GM21786 (cell line): ENCODE results near the gene ZNF557.
"Not testable (repeated sequence)": the region's sequence is repeated elsewhere in the genome, so short reads cannot be mapped to it uniquely, and the experiment has no call there.

Experiments
- ATAC-seq: cut with Tn5 transposase; IDR thresholded peaks from one replicate; pipeline ENCODE4 v1.9.1; 2021; ENCODE audit not compliant: unreplicated experiment

The ZNF557 gene

GRCh38 chr19:7069042-7069903, at the start of gene ZNF557:
Gene ZNF557 (plus strand): TSS chr19:7069703. CDS start chr19:7075075, 5,372 bp downstream.
- ATAC-seq = peak; percentile 92

DNA sequence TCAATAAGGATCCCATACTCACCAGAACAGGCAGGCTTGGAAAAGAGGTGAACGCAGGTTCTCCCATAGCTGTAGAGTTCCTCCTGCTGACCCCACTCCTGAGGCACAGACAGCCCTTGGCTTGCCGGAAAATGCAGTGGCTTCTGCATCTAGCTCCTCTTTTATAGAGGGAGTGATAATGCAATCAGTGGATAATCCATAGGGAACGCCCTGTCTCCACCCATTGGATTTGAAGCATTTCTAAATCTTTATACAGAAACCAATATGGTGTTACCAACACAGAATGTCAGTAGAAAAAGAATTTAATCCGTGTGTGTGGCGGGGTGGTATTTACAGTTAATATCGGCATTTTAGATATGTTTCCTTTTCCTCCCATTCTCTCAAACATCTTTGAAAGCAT, 48.2 kb upstream of the ZNF557 start, which contains the start of gene MBD3L2B:
Gene MBD3L2B (minus strand): TSS at position 101 of the 400 bp plus-strand sequence. CDS start 34 bp downstream, at position 67.
- ATAC-seq = not testable (repeated sequence)

DNA sequence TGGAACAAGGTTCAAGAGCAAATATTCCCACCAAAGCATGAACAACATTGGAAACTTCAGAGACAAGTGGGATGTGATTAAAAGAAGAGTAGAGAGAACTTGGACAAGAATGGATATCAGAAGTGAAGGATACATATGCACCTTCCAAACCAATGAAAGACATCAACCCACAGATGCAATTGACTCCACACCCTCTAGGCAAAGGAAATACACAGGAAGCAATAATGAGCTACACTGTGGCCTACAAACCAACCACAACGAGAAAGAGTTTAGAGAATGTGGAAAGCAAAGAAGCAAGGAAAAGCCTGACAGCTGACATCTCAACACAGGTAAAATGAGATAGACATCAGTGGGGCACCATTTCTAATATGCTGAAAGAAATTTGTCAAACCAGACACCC, 40.7 kb upstream of the ZNF557 start:
- not testable (repeated sequence) for ATAC-seq

- not testable (repeated sequence) for ATAC-seq
These were observed 39.2 kb upstream of the ZNF557 start, which contains the start of gene MBD3L5 for GRCh38 chr19:7030278-7030677. Gene MBD3L5 (plus strand): TSS chr19:7030578. CDS start chr19:7030612, 34 bp downstream.

DNA sequence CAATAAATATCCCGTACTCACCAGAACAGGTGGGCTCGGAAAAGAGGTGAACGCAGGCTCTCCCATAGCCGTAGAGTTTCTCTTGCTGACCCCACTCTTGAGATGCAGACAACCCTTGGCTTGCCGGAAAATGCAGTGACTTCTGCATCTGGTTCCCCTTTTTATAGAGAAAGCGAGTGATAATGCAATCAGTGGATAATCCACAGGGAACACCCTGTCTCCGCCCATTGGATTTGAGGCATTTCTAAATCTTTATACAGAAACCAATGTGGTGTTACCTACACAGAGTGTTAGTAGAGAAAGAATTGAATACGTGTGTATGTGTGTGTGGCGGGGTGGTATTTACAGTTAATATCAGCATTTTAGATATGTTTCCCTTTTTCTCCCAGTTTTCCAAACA, 29.4 kb upstream of the ZNF557 start, which contains the start of gene MBD3L4:
Gene MBD3L4 (minus strand): TSS at position 101 of the 400 bp plus-strand sequence. CDS start 35 bp downstream, at position 66.
- ATAC-seq = not testable (repeated sequence)

GRCh38 chr19:7041563-7041962, 27.9 kb upstream of the ZNF557 start:
- ATAC-seq = not testable (repeated sequence)

GRCh38 chr19:7049021-7049420, 20.5 kb upstream of the ZNF557 start, which contains the start of gene MBD3L2:
Gene MBD3L2 (plus strand): TSS chr19:7049321. CDS start chr19:7049374, 53 bp downstream.
- not testable (repeated sequence) for ATAC-seq

- not testable (repeated sequence) for ATAC-seq
These were observed 18.1 kb upstream of the ZNF557 start for GRCh38 chr19:7051421-7051820.

DNA sequence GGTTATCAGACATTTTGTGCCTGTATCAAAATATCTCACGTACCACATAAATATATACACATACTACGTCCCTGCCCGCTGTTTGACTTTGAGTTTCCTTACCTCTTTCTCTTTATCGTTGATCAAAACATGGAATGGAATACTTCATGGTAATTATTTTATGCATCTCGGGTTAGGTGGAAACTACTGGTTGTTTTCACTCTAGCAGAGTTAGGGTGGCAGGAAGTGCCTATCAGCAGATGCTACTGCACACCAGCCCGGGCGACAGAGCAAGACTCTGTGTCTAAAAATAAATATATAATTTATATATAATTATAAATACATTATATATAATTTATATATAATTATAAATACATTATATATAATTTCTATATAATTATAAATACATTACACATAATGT, 16.6 kb upstream of the ZNF557 start:
- not testable (repeated sequence) for ATAC-seq

DNA sequence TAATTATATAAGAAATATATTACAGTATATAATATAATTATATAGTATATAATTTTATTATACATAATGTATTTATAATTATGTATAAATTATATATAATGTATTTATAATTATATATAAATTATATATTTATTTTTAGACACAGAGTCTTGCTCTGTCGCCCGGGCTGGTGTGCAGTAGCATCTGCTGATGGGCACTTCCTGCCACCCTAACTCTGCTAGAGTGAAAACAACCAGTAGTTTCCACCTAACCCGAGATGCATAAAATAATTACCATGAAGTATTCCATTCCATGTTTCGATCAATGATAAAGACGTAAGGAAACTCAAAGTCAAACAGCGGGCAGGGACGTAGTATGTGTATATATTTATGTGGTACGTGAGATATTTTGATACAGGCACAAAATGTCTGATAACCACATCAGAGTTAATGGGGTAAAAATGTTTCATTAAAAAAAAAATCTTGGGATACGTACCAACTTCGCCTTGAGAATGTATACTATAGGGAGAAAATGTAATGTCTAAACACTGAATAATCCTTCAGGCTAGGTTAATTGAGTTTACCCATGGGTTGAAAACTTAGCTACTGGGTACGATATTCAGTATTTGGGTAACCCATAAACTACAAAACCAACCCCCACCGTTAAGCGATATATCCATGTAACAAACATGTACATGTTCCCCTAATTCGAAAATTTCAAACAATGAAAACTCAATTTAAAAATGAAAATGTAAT, 14.7 kb upstream of the ZNF557 start:
- not testable (repeated sequence) for ATAC-seq

DNA sequence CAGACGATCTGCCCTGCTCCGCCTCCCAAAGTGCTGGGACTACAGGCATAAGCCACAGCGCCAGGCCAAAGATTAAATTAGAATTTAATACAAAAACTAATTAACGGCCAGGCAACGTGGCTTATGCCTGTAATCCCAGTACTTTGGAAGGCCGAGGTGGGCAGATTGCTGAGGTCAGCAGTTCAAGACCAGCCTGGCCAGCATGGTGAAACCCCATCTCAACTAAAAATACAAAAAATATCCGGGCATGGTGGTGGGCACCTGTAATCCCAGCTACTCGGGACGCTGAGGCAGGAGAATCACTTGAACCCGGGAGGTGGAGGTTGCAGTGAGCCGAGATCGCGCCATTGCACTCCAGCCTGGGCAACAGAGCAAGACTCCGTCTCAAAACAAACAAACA, 13.8 kb upstream of the ZNF557 start:
- ATAC-seq = not testable (repeated sequence)

- not testable (repeated sequence) for ATAC-seq
These were observed 13.1 kb upstream of the ZNF557 start for GRCh38 chr19:7056371-7056770.

DNA sequence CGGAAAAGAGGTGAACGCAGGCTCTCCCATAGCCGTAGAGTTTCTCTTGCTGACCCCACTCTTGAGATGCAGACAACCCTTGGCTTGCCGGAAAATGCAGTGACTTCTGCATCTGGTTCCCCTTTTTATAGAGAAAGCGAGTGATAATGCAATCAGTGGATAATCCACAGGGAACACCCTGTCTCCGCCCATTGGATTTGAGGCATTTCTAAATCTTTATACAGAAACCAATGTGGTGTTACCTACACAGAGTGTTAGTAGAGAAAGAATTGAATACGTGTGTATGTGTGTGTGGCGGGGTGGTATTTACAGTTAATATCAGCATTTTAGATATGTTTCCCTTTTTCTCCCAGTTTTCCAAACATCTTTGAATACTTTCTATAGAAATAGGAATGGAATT, 10.9 kb upstream of the ZNF557 start, which contains the start of gene MBD3L3:
Gene MBD3L3 (minus strand): TSS at position 101 of the 400 bp plus-strand sequence. CDS start 71 bp downstream, at position 30.
- not testable (repeated sequence) for ATAC-seq

- ATAC-seq = not testable (repeated sequence)
These were observed 9.5 kb upstream of the ZNF557 start for GRCh38 chr19:7059977-7060376.

- ATAC-seq = no peak
These were observed 6.2 kb upstream of the ZNF557 start for GRCh38 chr19:7063339-7063738.

DNA sequence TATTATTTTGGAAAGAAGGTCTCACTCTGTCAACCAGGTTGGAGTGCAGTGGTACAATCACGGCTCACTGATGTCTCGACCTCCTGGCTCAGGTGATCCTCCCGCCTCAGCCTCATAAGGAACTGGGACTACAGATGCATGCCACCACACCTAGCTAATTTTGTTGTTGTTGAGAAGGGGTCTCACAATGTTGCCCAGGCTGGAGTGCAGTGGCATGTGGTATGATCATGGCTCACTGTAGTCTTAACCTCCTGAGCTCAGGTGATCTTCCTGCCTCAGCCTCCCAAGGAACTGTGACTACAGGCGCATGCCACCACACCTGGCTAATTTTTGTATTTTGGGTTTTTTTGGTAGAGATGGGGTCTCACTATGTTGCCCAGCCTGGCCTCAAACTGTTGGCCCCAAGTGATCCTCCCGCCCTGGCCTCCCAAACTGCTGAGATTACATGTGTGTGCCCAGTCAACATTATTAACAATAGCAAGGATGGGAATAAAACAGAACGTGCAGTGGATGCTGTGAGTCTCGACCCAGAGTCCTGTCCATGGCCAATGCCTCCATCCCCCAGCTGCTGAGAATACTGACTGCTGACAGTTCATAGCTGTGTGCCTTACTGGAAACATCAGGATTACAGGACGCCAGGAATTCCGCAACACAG, 5.6 kb upstream of the ZNF557 start:
- ATAC-seq = no peak

- not testable (repeated sequence) for ATAC-seq
These were observed 2.4 kb upstream of the ZNF557 start for GRCh38 chr19:7067122-7067521.

DNA sequence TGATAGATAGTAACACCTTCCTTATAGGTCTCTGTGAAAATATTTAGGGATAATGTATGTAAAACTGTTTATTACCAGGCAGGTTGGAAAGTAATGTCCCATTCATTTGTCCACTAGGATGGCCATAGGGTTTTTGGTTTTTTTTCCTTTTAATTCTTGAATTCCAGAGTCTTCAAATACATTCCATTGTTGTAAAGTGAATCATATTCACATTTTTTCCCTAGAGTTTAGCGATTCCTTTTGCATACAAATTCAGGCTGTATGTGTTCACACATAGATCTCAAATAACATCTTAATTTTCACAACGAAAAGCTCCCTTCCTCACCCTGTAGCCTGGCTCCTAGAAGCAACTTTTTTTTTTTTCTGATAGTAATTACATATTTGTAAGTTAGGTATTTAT, 1.8 kb upstream of the ZNF557 start:
- ATAC-seq = no peak

DNA sequence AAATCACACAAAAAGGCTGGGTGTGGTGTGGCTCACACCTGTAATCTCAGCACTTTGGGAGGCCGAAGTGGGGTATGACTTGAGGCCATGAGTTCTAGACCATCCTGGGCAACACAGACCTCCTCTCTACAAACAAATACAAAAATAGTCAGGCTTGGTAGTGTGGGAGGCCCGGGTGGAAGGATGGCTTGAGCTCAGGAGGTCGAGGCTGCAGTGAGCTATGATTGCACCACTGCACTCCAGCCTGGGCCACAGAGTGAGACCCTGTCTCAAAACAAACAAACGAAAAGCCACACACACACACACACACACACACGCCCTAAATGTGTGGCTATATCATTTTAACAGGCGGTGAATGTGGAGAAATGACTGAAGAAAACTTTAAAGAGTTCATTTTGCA, 904 bp upstream of the ZNF557 start:
- ATAC-seq = no peak

GRCh38 chr19:7069904-7070226, 362 bp downstream of the ZNF557 start:
- no peak for ATAC-seq

- ATAC-seq = no peak
These were observed 3.0 kb downstream of the ZNF557 start for GRCh38 chr19:7072541-7072940.
